CD4-positive, CD25-positive, alpha-beta regulatory T cell (primary cell): ENCODE results near the gene DPEP1. TPM values are rescaled to one million over a fixed set of nuclear protein-coding genes. Genes with fewer than 3 reads are reported as not detected.
A peak's percentile ranks its signal among the peaks of the same experiment; 100 is the strongest.
"Not testable (repeated sequence)": the region's sequence is repeated elsewhere in the genome, so short reads cannot be mapped to it uniquely, and the experiment has no call there.

Source experiments
- ATAC-seq, 2 donors: fragments of 150-1000 bp; cut with Tn5 transposase; one replicate each; pipeline ENCODE4 v1.10.0; 2021; ENCODE audit warnings: low read depth in 2 of 2, moderate number of reproducible peaks in 2 of 2, moderate library complexity in 1 of 2
- DNase-seq, 3 donors: peaks; one replicate each; pipeline versions ENCODE4 v3.0.0 to v3.0.0-alpha.2; 2012 to 2022; ENCODE audit warnings: mixed read lengths in 1 of 3
- H3K27ac ChIP-seq: one replicate; pipeline ENCODE4 v1.7.0; 2013; ENCODE audit warnings: mild to moderate bottlenecking, low read length; ENCODE audit not compliant: insufficient read depth, poor library complexity, severe bottlenecking
- H3K27me3 ChIP-seq: one replicate; pipeline ENCODE4 v1.7.0; 2013; ENCODE audit warnings: low read length; ENCODE audit not compliant: control insufficient read depth, insufficient read depth
- H3K36me3 ChIP-seq: one replicate; pipeline ENCODE4 v1.7.0; 2013; ENCODE audit warnings: mild to moderate bottlenecking, low read length, moderate library complexity; ENCODE audit not compliant: control insufficient read depth, insufficient read depth
- H3K4me1 ChIP-seq: 2 replicates; pipeline ENCODE4 v1.7.0; 2013; ENCODE audit warnings: mild to moderate bottlenecking, low read length; ENCODE audit not compliant: insufficient read depth, control insufficient read depth, poor library complexity, severe bottlenecking
- H3K4me3 ChIP-seq: one replicate; pipeline ENCODE4 v1.7.0; 2013; ENCODE audit warnings: low read depth, mild to moderate bottlenecking, low read length, moderate library complexity
- H3K9me3 ChIP-seq, 2 experiments: 1 replicate in 1 of 2; 2 replicates in 1 of 2; pipeline ENCODE4 v1.7.0; 2013; ENCODE audit warnings: low read length in 2 of 2, mild to moderate bottlenecking in 1 of 2, moderate library complexity in 1 of 2; ENCODE audit not compliant: control insufficient read depth in 2 of 2
- H3K27ac Mint-ChIP-seq, 3 donors: one replicate each; pipeline ENCODE4 v1.8.0; 2020 to 2022; ENCODE audit warnings: mild to moderate bottlenecking in 3 of 3, mixed read lengths in 3 of 3, moderate library complexity in 2 of 3
- H3K27me3 Mint-ChIP-seq: one replicate; pipeline ENCODE4 v1.8.0; 2022; ENCODE audit warnings: mild to moderate bottlenecking, mixed read lengths
- H3K36me3 Mint-ChIP-seq: one replicate; pipeline ENCODE4 v1.8.0; 2020; ENCODE audit warnings: mixed read lengths
- H3K4me1 Mint-ChIP-seq, 4 donors: one replicate each; pipeline ENCODE4 v1.8.0; 2020 to 2022; ENCODE audit warnings: mixed read lengths in 4 of 4, mild to moderate bottlenecking in 1 of 4
- H3K4me3 Mint-ChIP-seq, 4 donors: one replicate each; pipeline ENCODE4 v1.8.0; 2020 to 2022; ENCODE audit warnings: mild to moderate bottlenecking in 4 of 4, mixed read lengths in 4 of 4, moderate library complexity in 3 of 4
- H3K9me3 Mint-ChIP-seq, 7 donors: one replicate each; pipeline ENCODE4 v1.8.0; 2020 to 2022; ENCODE audit warnings: mixed read lengths in 7 of 7, mild to moderate bottlenecking in 3 of 7, moderate library complexity in 2 of 7
- polyA plus RNA-seq, 4 donors: library from polyadenylated mRNA; unstranded; fragments of 300-500 nt; fragmentation: Illumina TruSeq; gene quantifications; one replicate each; pipeline ENCODE4 v1.2.3, GENCODE V29; 2021
- total RNA-seq: library from RNA; stranded (reverse); gene quantifications from one replicate; pipeline ENCODE4 v1.2.3, GENCODE V29; 2022

Gene DPEP1
- total and polyA plus RNA-seq, 5 donors from 2014 or later: not detected

DNA sequence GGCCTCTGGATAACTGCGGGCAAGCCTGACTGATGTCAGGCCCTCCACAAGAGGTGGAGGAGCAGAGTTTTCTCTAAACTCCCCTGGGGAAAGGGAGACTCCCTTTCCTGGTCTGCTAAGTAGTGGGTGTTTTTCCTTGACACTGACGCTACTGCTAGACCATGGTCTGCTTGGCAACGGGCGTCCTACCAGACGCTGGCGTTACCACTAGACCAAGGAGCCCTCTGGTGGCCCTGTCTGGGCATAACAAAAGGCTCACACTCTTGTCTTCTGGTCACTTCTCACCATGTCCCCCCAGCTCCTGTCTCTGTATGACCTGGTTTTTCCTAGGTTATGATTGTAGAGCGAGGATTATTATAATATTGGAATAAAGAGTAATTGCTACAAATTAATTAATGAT, 53.6 kb downstream of the DPEP1 start:
- H3K4me1 ChIP-seq, ATAC-seq, H3K4me3 Mint-ChIP-seq, H3K27ac ChIP-seq, H3K9me3 Mint-ChIP-seq, H3K27me3 Mint-ChIP-seq, H3K27ac Mint-ChIP-seq, H3K27me3 ChIP-seq, H3K36me3 ChIP-seq, H3K36me3 Mint-ChIP-seq, H3K9me3 ChIP-seq, H3K4me1 Mint-ChIP-seq, H3K4me3 ChIP-seq, DNase-seq: not testable (repeated sequence)

DNA sequence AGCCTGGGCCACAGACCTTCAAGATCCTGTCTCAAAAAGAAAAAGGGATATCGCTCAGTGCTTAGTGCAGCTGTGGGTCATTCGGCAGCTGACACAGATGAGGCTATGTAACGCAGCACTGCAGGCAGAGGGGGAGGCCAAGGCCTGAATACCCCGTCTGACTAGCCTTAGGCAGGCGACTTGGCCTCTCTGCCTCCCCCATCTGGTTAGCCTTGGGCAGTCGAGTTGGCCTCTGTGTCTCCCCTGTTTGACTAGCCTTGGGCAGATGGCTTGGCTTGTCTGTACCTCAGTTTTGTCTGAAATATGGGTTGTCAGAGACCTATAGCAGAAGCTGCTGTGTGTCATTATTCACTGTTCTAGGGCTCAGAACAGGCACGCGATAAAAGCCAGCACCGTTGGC, 54.2 kb downstream of the DPEP1 start:
- no peak for DNase-seq
- no peak for ATAC-seq
- Histone ChIP-seq H3K36me3 (no peaks in the 10 kb centered on the region), H3K4me3 (no peak overlapping the region), H3K4me1 (no peaks in the 10 kb centered on the region), H3K27ac (no peak overlapping the region), H3K27me3 (no peaks in the 10 kb centered on the region), H3K9me3 (no peaks in the 10 kb centered on the region)
- Mint-ChIP-seq H3K4me1 (peaks cover 0 to 6% (median 5%) of the 10 kb centered on the region in 4 donors), H3K27me3 (no peaks in the 10 kb centered on the region), H3K9me3 (no peaks in the 10 kb centered on the region), H3K27ac (no peak overlapping the region), H3K4me3 (no peak overlapping the region), H3K36me3 (peaks cover 9% of the 10 kb centered on the region)

DNA sequence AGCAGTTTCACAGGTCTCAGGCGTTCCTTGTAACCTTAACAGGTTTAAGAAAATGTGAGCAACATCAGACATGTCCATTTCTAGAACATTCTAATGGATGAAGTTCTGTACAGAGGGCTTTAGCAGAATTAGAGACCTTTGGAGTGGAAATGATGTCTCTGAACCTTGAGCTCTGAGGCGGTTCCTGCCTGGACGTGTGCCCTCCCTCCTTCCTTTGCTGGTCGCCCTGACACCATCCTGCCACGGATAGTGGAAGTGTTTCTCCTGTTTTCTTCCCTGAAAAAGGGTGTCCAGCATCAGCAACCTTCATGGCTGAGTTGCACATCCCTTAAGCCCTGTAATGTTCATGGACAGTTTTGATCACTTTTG, 55.3 kb downstream of the DPEP1 start:
- ATAC-seq (no peak), DNase-seq (no peak)
- no peaks in the 10 kb centered on the region for H3K36me3 ChIP-seq
- no peaks in the 10 kb centered on the region for H3K27me3 ChIP-seq
- no peak overlapping the region for H3K4me3 ChIP-seq
- Mint-ChIP-seq H3K9me3 (no peaks in the 10 kb centered on the region), H3K27me3 (no peaks in the 10 kb centered on the region), H3K27ac (no peak overlapping the region), H3K36me3 (peaks cover 5% of the 10 kb centered on the region), H3K4me3 (no peak overlapping the region), H3K4me1 (peaks cover 0 to 6% (median 5%) of the 10 kb centered on the region in 4 donors)
- H3K9me3 ChIP-seq: no peaks in the 10 kb centered on the region
- H3K4me1 ChIP-seq: no peaks in the 10 kb centered on the region
- no peak overlapping the region for H3K27ac ChIP-seq

- Histone ChIP-seq H3K36me3 (no peaks in the 10 kb centered on the region), H3K4me3 (no peak overlapping the region), H3K27me3 (no peaks in the 10 kb centered on the region), H3K4me1 (no peaks in the 10 kb centered on the region), H3K9me3 (no peaks in the 10 kb centered on the region), H3K27ac (no peak overlapping the region)
- Mint-ChIP-seq H3K27ac (no peak overlapping the region), H3K4me1 (peaks cover 0 to 6% (median 5%) of the 10 kb centered on the region in 4 donors), H3K36me3 (no peaks in the 10 kb centered on the region), H3K9me3 (no peaks in the 10 kb centered on the region), H3K27me3 (no peaks in the 10 kb centered on the region), H3K4me3 (no peak overlapping the region)
- ATAC-seq: no peak
- no peak for DNase-seq
Observed at GRCh38 chr16:89669755-89670154, 56.3 kb downstream of the DPEP1 start.

DNA sequence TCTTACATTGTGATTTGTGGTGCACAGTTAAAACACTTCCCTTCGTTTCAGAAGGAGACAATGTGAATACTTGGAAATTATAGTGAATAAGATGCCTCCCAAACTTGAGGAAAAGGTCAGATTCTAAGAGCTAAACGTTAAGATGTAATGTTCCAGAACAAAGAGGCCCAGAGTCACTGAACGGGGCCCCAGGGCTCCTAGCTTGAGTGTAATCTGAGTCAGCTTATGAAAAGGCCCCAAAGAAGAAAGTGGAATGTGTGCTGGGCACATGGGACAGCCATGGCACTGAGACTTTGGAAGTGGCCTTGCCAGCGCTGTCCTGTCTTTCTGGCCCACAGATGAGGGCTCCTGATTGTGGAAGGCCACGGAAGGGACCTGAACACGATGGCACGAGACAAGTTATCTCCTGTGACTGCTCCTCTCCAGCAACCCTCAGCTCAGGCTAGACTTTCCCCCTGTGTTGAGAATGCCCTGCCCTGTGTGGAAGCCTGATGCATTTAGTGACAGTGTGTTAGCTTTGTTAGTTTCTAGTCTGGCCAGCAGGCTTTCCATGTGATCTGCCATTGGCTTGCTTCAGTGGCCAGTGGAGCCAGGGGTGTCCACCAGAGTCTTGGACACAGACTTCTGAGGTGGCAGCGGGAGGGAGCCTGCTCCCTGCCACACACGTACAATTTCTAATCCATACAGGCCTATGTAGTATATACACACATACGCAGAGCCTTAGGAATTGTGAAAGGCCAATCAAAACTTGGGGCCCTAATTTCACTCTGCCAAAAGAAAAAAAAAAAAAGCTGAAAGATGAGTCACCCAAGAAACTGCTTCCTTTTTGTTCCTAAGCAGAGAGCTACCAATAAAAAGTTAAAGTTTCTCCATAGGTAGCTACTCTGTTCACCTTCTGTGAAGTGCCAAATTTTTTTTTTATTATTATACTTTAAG, 57.3 kb downstream of the DPEP1 start:
- H3K27ac ChIP-seq: no peak overlapping the region
- no peak overlapping the region for H3K4me3 Mint-ChIP-seq
- H3K36me3 ChIP-seq: no peaks in the 10 kb centered on the region
- no peaks in the 10 kb centered on the region for H3K4me1 ChIP-seq
- H3K27me3 ChIP-seq: no peaks in the 10 kb centered on the region
- ATAC-seq: no peak
- H3K9me3 Mint-ChIP-seq: no peaks in the 10 kb centered on the region
- no peaks in the 10 kb centered on the region for H3K9me3 ChIP-seq
- peaks cover 0 to 6% (median 5%) of the 10 kb centered on the region in 4 donors for H3K4me1 Mint-ChIP-seq
- peak overlapping the region in 1 of 3 donors; percentile 64 for H3K27ac Mint-ChIP-seq
- H3K36me3 Mint-ChIP-seq: no peaks in the 10 kb centered on the region
- no peak overlapping the region for H3K4me3 ChIP-seq
- no peaks in the 10 kb centered on the region for H3K27me3 Mint-ChIP-seq
- DNase-seq: no peak

GRCh38 chr16:89671565-89671964, 58.1 kb downstream of the DPEP1 start:
- ATAC-seq, H3K9me3 Mint-ChIP-seq, H3K9me3 ChIP-seq, H3K4me3 ChIP-seq, H3K27me3 Mint-ChIP-seq, H3K27ac ChIP-seq, DNase-seq, H3K27ac Mint-ChIP-seq, H3K27me3 ChIP-seq, H3K4me1 ChIP-seq, H3K36me3 ChIP-seq, H3K36me3 Mint-ChIP-seq, H3K4me1 Mint-ChIP-seq: not testable (repeated sequence)
- H3K4me3 Mint-ChIP-seq: peak overlapping the region in 1 of 4 donors; percentile 2

DNA sequence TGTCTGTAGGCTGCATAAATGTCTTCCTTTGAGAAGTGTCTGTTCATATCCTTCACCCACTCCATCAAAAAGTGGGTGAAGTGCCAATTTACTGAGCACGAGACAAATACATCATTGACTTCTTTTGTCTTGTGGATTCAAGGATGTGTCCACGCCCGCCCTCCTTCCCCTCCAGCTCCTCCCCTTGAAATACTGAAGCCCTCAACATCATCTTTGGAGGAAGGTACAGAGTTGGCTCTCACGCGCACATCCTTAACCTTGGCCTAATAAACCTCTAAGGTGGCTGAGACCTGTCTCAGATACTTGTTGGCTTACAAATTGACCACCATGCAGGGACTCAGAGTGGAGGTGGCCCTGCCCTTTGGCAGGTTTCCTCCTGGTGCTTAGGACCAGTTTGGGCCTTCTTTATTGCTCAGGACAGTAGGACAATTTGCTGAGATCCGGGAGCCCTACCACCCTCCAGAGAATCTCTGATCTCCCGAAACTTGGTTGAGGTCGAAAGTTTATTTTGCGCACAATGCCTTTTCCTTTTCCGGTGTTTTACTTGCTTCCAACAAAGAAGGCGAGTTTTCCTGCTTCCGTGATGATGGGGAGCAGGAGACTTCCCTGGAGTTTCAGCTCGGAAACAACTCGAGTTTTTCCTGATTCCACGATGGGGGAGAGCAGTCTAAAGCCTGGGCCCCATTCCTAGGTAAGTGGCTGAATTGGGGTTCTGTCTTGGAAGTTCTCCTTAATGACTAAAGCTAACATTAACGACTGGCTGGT, 58.9 kb downstream of the DPEP1 start:
- H3K36me3 Mint-ChIP-seq: no peaks in the 10 kb centered on the region
- Histone ChIP-seq H3K4me1 (no peaks in the 10 kb centered on the region), H3K9me3 (no peaks in the 10 kb centered on the region), H3K27me3 (no peaks in the 10 kb centered on the region), H3K4me3 (no peak overlapping the region), H3K27ac (no peak overlapping the region), H3K36me3 (no peaks in the 10 kb centered on the region)
- H3K27ac Mint-ChIP-seq: no peak overlapping the region
- DNase-seq: no peak
- H3K9me3 Mint-ChIP-seq: no peaks in the 10 kb centered on the region
- peaks cover 0 to 6% (median 2%) of the 10 kb centered on the region in 4 donors for H3K4me1 Mint-ChIP-seq
- no peak for ATAC-seq
- no peak overlapping the region for H3K4me3 Mint-ChIP-seq
- H3K27me3 Mint-ChIP-seq: no peaks in the 10 kb centered on the region
